ENCODE results near the gene MVP.

MVP gene

DNA sequence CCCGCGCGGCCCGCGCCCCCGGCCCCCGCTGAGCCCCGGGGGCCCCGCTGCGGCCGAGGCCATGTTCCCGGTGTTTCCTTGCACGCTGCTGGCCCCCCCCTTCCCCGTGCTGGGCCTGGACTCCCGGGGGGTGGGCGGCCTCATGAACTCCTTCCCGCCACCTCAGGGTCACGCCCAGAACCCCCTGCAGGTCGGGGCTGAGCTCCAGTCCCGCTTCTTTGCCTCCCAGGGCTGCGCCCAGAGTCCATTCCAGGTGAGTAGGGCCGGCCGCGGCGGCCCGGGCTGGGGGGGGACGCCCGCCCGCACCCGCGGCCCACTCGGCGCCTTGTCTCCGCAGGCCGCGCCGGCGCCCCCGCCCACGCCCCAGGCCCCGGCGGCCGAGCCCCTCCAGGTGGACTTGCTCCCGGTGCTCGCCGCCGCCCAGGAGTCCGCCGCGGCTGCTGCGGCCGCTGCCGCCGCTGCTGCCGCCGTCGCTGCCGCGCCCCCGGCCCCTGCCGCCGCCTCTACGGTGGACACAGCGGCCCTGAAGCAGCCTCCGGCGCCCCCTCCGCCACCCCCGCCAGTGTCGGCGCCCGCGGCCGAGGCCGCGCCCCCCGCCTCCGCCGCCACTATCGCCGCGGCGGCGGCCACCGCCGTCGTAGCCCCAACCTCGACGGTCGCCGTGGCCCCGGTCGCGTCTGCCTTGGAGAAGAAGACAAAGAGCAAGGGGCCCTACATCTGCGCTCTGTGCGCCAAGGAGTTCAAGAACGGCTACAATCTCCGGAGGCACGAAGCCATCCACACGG is 13.4 kb upstream of the MVP start:
- DNase-seq (ENCODE audit: extremely low read depth, low read depth), result no peak
- no peak for TF ChIP-seq CTCF (IDR thresholded peaks at IDR 0.05; ENCODE audit: low read depth, low read length)

DNA sequence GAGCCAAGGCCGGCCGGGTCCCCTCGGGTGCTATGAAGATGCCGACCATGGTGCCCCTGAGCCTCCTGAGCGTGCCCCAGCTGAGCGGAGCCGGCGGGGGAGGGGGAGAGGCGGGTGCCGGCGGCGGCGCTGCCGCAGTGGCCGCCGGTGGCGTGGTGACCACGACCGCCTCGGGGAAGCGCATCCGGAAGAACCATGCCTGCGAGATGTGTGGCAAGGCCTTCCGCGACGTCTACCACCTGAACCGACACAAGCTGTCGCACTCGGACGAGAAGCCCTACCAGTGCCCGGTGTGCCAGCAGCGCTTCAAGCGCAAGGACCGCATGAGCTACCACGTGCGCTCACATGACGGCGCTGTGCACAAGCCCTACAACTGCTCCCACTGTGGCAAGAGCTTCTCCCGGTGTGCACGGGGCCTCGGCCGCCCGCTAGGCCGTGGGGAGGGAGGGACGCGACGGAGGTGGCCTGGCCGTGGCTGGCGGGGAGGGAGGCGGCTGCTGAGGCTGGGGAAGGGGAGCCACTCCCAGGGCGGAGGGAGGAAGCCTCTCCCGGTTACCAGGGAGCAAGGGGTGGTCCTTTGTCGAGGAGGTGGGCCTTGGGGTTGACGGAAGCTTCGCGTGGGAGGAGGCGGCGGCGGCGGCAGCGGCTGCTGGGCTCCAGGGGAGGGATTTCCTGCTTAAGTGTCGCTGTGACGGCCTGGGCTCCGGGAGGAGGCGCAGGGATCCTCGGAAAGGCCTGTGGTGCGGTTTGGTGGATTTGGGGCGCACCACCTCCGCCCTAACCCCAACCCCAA is 12.6 kb upstream of the MVP start:
- DNase-seq (ENCODE audit: extremely low read depth, low read depth), result peak; percentile 83
- TF ChIP-seq CTCF (IDR thresholded peaks at IDR 0.05; ENCODE audit: low read depth, low read length), result peak; percentile 58

- no peak for TF ChIP-seq CTCF (IDR thresholded peaks at IDR 0.05; ENCODE audit: low read depth, low read length)
- DNase-seq (ENCODE audit: extremely low read depth, low read depth), result no peak
Measured at GRCh38 chr16:29808219-29808900, 11.9 kb upstream of the MVP start.

DNA sequence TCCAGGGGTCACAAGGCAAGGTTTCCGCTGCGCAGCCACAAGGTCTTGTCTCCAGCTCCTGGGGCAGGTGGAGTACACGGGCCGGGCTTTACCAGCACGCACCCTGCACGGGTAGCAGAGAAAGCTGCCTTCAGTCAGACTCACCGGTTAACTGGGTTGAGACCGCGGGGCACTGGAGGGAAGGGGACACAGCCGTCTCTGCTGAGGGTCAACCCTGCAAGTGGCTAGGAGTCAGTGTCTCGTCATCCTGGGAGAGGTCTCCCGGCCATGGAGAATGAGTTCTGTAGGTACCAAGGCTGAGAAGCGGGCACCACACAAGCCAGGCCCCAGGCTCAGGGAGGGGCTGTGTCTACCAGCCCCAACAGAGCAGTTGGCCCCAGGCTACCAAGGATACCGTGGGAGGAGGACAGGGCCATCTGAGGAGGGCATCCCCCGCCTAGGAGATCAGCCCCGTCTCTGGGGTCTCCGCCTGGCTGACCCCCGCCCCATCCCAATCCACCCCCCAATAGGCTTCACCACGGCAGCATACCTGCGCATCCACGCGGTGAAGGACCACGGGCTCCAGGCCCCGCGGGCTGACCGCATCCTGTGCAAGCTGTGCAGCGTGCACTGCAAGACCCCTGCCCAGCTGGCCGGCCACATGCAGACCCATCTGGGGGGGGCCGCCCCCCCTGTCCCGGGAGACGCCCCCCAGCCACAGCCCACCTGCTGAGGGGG is 11.1 kb upstream of the MVP start:
- no peak for DNase-seq (ENCODE audit: extremely low read depth, low read depth)
- no peak for TF ChIP-seq CTCF (IDR thresholded peaks at IDR 0.05; ENCODE audit: low read depth, low read length)

DNA sequence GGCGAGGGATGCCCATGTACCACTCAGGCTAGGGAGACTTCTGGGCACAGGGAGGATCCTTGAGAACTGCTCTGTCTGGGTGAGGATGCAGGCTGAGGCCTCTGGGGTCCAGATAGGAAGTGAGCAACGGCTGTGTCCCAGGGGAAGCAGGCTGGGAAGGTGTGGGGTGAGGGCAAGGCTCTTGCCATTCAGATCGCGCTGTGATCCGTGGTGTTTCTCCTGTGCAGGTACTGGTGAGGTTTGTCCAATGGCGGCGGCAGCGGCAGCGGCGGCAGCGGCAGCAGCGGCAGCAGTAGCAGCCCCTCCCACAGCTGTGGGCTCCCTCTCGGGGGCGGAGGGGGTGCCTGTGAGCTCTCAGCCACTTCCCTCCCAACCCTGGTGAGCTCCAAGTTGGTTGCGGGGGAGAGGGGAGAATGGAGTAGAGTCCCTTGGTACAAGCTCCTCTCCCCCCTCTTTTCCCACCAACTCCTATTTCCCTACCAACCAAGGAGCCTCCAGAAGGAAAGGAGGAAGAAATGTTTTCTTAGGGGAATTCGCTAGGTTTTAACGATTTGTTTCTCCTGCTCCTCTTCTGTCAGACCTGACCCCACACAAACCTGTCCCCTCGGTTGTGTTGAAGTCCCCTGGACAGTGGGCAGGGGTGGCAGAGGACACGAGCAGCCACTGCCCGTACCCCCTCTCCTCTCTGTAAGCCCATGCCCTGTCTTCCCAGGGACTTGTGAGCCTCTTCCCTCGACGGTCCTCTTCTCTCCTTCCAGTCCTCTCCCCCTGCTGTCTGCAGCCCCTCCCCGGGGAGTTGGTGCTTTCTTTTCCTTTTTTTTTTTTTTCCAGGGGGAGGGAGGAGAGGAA is 10.2 kb upstream of the MVP start:
- TF ChIP-seq CTCF (IDR thresholded peaks at IDR 0.05; ENCODE audit: low read depth, low read length), result no peak
- DNase-seq (ENCODE audit: extremely low read depth, low read depth), result no peak

GRCh38 chr16:29810699-29811169 is 9.5 kb upstream of the MVP start:
- TF ChIP-seq CTCF (IDR thresholded peaks at IDR 0.05; ENCODE audit: low read depth, low read length), result no peak
- no peak for DNase-seq (ENCODE audit: extremely low read depth, low read depth)

Measured in AG09319 (cell line).